Ovary (tissue), 3 donors: Measurements from ENCODE around the gene MBD3.

Experiments
- CTCF ChIP-seq, 3 donors: fragments of 450-650 bp in 2 of 3; fragments of 200-600 bp in 1 of 3; IDR thresholded peaks; one replicate each; pipeline versions ENCODE4 v1.5.1 to v1.8.0; 2016 to 2022; ENCODE audit warnings: antibody characterized with exemption in 3 of 3, mild to moderate bottlenecking in 1 of 3
- EP300 ChIP-seq: sonication (generic); formaldehyde crosslinking; IDR thresholded peaks from one replicate; pipeline ENCODE4 v1.6.1; 2017; ENCODE audit warnings: antibody characterized with exemption
- POLR2A ChIP-seq: fragments of 450-650 bp; IDR thresholded peaks from one replicate; pipeline ENCODE4 v1.6.1; 2017; ENCODE audit warnings: antibody characterized with exemption, mild to moderate bottlenecking, moderate library complexity
- donor health status: DM: no; HTN: no; CAD: no.

DNA sequence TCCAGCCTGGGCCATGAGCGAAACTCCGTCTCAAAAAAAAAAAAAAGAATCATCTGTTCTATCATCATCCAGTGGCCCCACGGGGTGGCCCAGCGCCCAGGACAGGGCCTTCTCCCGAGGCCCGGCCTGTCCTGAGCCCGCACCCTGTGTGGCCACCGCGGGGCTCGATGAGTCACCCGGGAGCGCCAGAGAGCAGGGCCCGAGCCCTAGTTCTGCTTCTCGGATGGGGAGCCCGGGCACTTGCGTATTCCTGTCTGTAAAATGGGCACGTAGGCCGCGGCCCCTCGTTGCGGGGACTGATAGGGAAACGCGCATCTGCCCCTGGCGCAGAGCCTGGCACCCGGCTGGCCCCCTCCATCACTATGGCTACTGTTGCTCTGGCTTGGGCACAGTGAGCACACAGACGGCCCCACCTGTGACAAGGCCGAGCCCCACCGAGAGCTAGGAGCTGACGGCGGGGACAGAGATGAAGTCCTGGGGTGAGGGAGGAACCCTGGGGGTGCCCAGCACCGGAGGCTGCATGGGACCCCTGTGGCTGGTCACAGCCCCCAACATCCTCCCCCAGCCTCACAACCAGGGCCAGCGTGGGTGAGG, 33.8 kb upstream of the MBD3 start:
- TF ChIP-seq POLR2A (no peak), CTCF (IDR thresholded peaks at IDR 0.05) (no peak), EP300 (no peak)
